SU-DHL-6 (cell line): ENCODE measurements around the gene PGBD2.
"Not testable (repeated sequence)": the region's sequence is repeated elsewhere in the genome, so short reads cannot be mapped to it uniquely, and the experiment has no call there.

ENCODE experiments used
- EZH2phosphoT487 ChIP-seq: fragments of 200-600 bp; sonication (generic), shearing (Covaris generic); conservative IDR thresholded peaks from 2 replicates; pipeline ENCODE4 v1.6.1; 2018; ENCODE audit warnings: mild to moderate bottlenecking, antibody characterized with exemption, low read length, moderate library complexity, mixed read lengths
- TF ChIP-seq, protein P1 (sequence below): fragments of 200-600 bp; sonication (generic); IDR thresholded peaks from one replicate; pipeline ENCODE4 v1.5.1; 2017; ENCODE audit warnings: antibody characterized with exemption, mild to moderate bottlenecking, low read length, moderate library complexity; ENCODE audit not compliant: insufficient read depth, poor library complexity, severe bottlenecking

DNA sequence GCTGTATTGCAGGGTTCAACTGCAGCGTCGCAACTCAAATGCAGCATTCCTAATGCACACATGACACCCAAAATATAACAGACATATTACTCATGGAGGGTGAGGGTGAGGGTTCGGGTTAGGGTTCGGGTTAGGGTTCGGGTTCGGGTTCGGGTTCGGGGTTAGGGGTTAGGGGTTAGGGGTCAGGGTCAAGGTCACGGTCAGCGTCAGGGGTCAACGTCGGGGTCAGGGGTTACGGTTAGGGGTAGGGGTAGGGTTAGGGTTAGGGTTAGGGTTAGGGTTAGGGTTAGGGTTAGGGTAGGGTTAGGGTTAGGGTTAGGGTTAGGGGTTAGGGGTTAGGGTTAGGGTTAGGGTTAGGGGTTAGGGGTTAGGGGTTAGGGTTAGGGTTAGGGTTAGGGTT lies 39.4 kb downstream of the PGBD2 start:
- TF ChIP-seq, protein P1, sequence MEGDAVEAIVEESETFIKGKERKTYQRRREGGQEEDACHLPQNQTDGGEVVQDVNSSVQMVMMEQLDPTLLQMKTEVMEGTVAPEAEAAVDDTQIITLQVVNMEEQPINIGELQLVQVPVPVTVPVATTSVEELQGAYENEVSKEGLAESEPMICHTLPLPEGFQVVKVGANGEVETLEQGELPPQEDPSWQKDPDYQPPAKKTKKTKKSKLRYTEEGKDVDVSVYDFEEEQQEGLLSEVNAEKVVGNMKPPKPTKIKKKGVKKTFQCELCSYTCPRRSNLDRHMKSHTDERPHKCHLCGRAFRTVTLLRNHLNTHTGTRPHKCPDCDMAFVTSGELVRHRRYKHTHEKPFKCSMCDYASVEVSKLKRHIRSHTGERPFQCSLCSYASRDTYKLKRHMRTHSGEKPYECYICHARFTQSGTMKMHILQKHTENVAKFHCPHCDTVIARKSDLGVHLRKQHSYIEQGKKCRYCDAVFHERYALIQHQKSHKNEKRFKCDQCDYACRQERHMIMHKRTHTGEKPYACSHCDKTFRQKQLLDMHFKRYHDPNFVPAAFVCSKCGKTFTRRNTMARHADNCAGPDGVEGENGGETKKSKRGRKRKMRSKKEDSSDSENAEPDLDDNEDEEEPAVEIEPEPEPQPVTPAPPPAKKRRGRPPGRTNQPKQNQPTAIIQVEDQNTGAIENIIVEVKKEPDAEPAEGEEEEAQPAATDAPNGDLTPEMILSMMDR, result not testable (repeated sequence)
- not testable (repeated sequence) for TF ChIP-seq EZH2phosphoT487
